ENCODE measurements around the gene MT1A. TPM values are rescaled to one million over a fixed set of nuclear protein-coding genes. Genes with fewer than 3 reads are reported as not detected.

Gene MT1A
- total RNA-seq, 1 donor from 2014 or later: not detected

GRCh38 chr16:56608876-56609462 lies 29.5 kb upstream of the MT1A start:
- DNase-seq (ENCODE audit: low read depth) (peak; percentile 7), FAIRE-seq (no peak)
- H3K36me3 ChIP-seq (ENCODE audit: control insufficient read depth, insufficient read depth, low read length): no peaks in the 10 kb centered on the region
- no peaks in the 10 kb centered on the region for H3K27me3 ChIP-seq (ENCODE audit: control insufficient read depth, insufficient read depth, low read length)
- H3K4me3 ChIP-seq (ENCODE audit: low read depth, low read length): peak overlapping the region; percentile 50
- no peak for TF ChIP-seq CTCF (IDR thresholded peaks at IDR 0.05; ENCODE audit: insufficient read depth, low read length, severe bottlenecking)

- no peaks in the 10 kb centered on the region for H3K36me3 ChIP-seq (ENCODE audit: control insufficient read depth, insufficient read depth, low read length)
- DNase-seq (ENCODE audit: low read depth): peak; percentile 89
- H3K4me3 ChIP-seq (ENCODE audit: low read depth, low read length): peak overlapping the region; percentile 50
- FAIRE-seq: no peak
- H3K27me3 ChIP-seq (ENCODE audit: control insufficient read depth, insufficient read depth, low read length): no peaks in the 10 kb centered on the region
- no peak for TF ChIP-seq CTCF (IDR thresholded peaks at IDR 0.05; ENCODE audit: insufficient read depth, low read length, severe bottlenecking)
Observed at GRCh38 chr16:56609463-56609921, 29.0 kb upstream of the MT1A start.

GRCh38 chr16:56610017-56610608 lies 28.4 kb upstream of the MT1A start:
- Histone ChIP-seq H3K4me3 (ENCODE audit: low read depth, low read length) (no peak overlapping the region), H3K36me3 (ENCODE audit: control insufficient read depth, insufficient read depth, low read length) (no peaks in the 10 kb centered on the region), H3K27me3 (ENCODE audit: control insufficient read depth, insufficient read depth, low read length) (no peaks in the 10 kb centered on the region)
- no peak for TF ChIP-seq CTCF (IDR thresholded peaks at IDR 0.05; ENCODE audit: insufficient read depth, low read length, severe bottlenecking)
- DNase-seq (ENCODE audit: low read depth) (peak; percentile 97), FAIRE-seq (no peak)

GRCh38 chr16:56610609-56611111 lies 27.8 kb upstream of the MT1A start:
- H3K36me3 ChIP-seq (ENCODE audit: control insufficient read depth, insufficient read depth, low read length): no peaks in the 10 kb centered on the region
- DNase-seq (ENCODE audit: low read depth): peak; percentile 7
- FAIRE-seq: no peak
- TF ChIP-seq CTCF (IDR thresholded peaks at IDR 0.05; ENCODE audit: insufficient read depth, low read length, severe bottlenecking): no peak
- no peak overlapping the region for H3K4me3 ChIP-seq (ENCODE audit: low read depth, low read length)
- H3K27me3 ChIP-seq (ENCODE audit: control insufficient read depth, insufficient read depth, low read length): no peaks in the 10 kb centered on the region

- Histone ChIP-seq H3K36me3 (ENCODE audit: control insufficient read depth, insufficient read depth, low read length) (no peaks in the 10 kb centered on the region), H3K4me3 (ENCODE audit: low read depth, low read length) (no peak overlapping the region), H3K27me3 (ENCODE audit: control insufficient read depth, insufficient read depth, low read length) (no peaks in the 10 kb centered on the region)
- DNase-seq (ENCODE audit: low read depth): no peak
- FAIRE-seq: no peak
- TF ChIP-seq CTCF (IDR thresholded peaks at IDR 0.05; ENCODE audit: insufficient read depth, low read length, severe bottlenecking): no peak
Observed at GRCh38 chr16:56611281-56611833, 27.1 kb upstream of the MT1A start.

All from bronchial epithelial cell (primary cell).